ENCODE measurements around the gene AKR1D1. TPM values are rescaled to one million over a fixed set of nuclear protein-coding genes. Genes with fewer than 3 reads are reported as not detected.

AKR1D1 gene
- total RNA-seq, 4 donors from 2014 or later = not detected

DNA sequence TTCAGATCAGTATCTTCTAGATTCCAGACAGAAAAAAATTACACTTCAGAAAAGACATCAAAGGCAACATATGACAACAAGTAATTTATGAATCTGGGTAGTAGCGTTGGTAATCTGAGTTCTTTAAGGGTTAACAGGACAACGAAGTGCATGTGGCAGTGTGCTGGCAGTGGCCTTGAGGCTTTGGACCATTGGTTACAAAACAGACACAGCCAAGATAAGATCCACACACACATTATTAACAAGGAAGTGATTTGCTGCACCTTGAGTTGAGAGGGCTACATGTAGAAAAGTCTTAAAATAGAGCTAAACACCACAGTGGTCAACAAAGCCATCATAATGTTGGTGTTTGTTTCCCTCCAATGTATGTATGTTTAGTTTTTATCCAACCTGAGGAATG lies 40.6 kb downstream of the AKR1D1 start:
- Histone ChIP-seq H3K27me3 (no peaks in the 10 kb centered on the region), H3K9me3 (no peaks in the 10 kb centered on the region), H3K4me1 (no peaks in the 10 kb centered on the region), H3K4me3 (no peak overlapping the region), H3K27ac (no peak overlapping the region), H3K36me3 (no peaks in the 10 kb centered on the region)
- no peak for DNase-seq
- intact Hi-C loops (cut with DNase I; ENCODE audit: low total_unique reads) (no loop called here), in situ Hi-C loops (cut with MboI; ENCODE audit: low pct_ligation_motif_present in 1 of 4, low pct_unique_long_range_greater_than_20kb in 1 of 4, low sequenced_read_pairs in 3 of 4) (no loop called here)
- WGBS, 2 donors (ENCODE audit: low coverage in 1 of 2) = 81 to 94% methylated on average over 2 of the region's 2 CpGs
- TF ChIP-seq, protein P1, sequence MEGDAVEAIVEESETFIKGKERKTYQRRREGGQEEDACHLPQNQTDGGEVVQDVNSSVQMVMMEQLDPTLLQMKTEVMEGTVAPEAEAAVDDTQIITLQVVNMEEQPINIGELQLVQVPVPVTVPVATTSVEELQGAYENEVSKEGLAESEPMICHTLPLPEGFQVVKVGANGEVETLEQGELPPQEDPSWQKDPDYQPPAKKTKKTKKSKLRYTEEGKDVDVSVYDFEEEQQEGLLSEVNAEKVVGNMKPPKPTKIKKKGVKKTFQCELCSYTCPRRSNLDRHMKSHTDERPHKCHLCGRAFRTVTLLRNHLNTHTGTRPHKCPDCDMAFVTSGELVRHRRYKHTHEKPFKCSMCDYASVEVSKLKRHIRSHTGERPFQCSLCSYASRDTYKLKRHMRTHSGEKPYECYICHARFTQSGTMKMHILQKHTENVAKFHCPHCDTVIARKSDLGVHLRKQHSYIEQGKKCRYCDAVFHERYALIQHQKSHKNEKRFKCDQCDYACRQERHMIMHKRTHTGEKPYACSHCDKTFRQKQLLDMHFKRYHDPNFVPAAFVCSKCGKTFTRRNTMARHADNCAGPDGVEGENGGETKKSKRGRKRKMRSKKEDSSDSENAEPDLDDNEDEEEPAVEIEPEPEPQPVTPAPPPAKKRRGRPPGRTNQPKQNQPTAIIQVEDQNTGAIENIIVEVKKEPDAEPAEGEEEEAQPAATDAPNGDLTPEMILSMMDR (IDR thresholded peaks at IDR 0.05) = no peak
- TF ChIP-seq EP300 (IDR thresholded peaks at IDR 0.05; ENCODE audit: low read depth) (no peak), POLR2AphosphoS5 (IDR thresholded peaks at IDR 0.05) (no peak), POLR2A (IDR thresholded peaks at IDR 0.05) (no peak)

DNA sequence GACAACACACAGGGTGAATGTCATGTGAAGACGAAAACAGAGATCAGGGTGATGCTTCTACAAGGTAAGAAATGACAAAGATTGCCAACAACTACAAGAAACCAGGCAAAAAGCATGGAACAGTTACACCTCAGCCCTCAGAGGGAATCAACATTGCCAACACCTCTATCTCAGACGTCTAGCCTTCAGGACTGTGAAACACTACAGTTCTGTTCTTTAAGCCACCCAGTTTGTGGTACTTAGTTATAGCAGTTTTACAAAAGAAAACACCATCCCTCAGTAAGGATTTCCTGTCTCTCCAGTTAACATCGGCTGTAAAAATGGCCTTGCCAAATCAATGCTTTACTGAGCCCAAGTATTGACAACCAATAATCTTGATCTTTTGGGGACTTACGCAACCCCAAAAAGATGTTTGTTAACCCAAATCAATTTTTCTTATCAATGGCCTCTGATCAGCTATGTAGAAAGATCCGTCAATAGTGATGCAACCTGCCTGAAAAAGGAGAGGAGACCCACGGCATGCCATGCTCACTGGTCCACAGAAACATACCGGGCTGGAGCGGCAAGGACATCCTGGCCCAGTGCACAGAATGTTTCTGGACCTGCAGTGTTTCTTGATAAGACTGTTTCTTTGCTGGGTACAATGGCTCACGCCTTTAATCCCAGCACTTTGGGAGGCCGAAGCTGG lies 44.0 kb downstream of the AKR1D1 start:
- no peaks in the 10 kb centered on the region for H3K4me1 ChIP-seq
- no peak overlapping the region for H3K27ac ChIP-seq
- in situ Hi-C loops (cut with MboI; ENCODE audit: low pct_ligation_motif_present in 1 of 4, low pct_unique_long_range_greater_than_20kb in 1 of 4, low sequenced_read_pairs in 3 of 4) = no loop called here
- H3K36me3 ChIP-seq = no peaks in the 10 kb centered on the region
- DNase-seq = no peak
- intact Hi-C loops (cut with DNase I; ENCODE audit: low total_unique reads) = no loop called here
- H3K9me3 ChIP-seq = no peaks in the 10 kb centered on the region
- no peaks in the 10 kb centered on the region for H3K27me3 ChIP-seq
- WGBS, 2 donors (ENCODE audit: low coverage in 1 of 2) = 85 to 87% methylated on average over 7 to 10 of the region's 10 CpGs
- no peak overlapping the region for H3K4me3 ChIP-seq
- TF ChIP-seq, protein P1 (IDR thresholded peaks at IDR 0.05) = no peak
- TF ChIP-seq POLR2A (IDR thresholded peaks at IDR 0.05) (no peak), POLR2AphosphoS5 (IDR thresholded peaks at IDR 0.05) (no peak), EP300 (IDR thresholded peaks at IDR 0.05; ENCODE audit: low read depth) (no peak)

DNA sequence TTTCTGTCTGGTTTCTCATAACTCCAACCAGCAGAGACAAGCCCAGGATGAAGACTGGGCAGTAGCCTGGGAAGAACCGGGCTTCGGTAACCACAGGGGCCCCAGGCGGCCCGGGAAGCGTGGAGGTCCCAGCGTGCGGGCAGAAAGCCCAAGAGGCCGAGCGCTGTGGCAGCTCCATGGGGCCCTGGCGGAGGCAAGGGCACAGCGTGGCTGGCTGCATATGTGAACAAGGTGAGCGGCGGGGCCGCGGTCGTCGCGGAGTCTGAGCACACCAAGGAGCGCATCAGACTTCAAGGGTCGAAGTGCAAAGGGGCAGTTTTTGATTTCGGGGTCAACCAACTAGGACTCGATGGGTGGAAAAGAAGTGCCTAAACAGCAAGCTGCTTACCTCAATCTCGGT lies 45.9 kb downstream of the AKR1D1 start:
- TF ChIP-seq, protein P1 (IDR thresholded peaks at IDR 0.05) = no peak
- no peak for TF ChIP-seq POLR2A (IDR thresholded peaks at IDR 0.05)
- no peak for TF ChIP-seq POLR2AphosphoS5 (IDR thresholded peaks at IDR 0.05)
- TF ChIP-seq EP300 (IDR thresholded peaks at IDR 0.05; ENCODE audit: low read depth) = no peak
- no peak overlapping the region for H3K4me3 ChIP-seq
- in situ Hi-C loops (cut with MboI; ENCODE audit: low pct_ligation_motif_present in 1 of 4, low pct_unique_long_range_greater_than_20kb in 1 of 4, low sequenced_read_pairs in 3 of 4) (no loop called here), intact Hi-C loops (cut with DNase I; ENCODE audit: low total_unique reads) (no loop called here)
- H3K27ac ChIP-seq = no peak overlapping the region
- DNase-seq = no peak
- H3K27me3 ChIP-seq = no peaks in the 10 kb centered on the region
- H3K36me3 ChIP-seq = no peaks in the 10 kb centered on the region
- no peaks in the 10 kb centered on the region for H3K9me3 ChIP-seq
- H3K4me1 ChIP-seq = no peaks in the 10 kb centered on the region
- 94% methylated on average over 23 of the region's 23 CpGs; no CpG with 5 or more reads in 1 of the 2 donors for WGBS, 2 donors (ENCODE audit: low coverage in 1 of 2)

DNA sequence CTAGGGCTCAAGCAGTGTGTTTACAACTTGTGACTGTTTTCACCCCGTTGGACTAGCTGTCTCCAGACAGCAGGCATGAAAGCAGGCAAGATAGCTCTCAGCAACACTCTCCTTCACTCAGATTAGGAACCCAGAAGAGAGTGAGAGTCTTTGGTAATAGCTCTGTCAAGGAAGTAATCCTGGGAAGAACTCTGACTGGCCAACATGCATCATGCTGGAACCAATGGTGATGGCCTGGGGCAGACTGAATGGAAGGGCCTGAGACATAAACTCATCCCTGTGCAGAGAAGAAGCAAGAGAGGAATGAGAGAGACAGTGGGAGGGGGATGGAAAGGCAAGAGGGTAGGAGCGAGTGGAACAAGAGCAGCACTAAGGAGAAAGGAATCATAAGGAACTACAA lies 48.9 kb downstream of the AKR1D1 start:
- in situ Hi-C loops (cut with MboI; ENCODE audit: low pct_ligation_motif_present in 1 of 4, low pct_unique_long_range_greater_than_20kb in 1 of 4, low sequenced_read_pairs in 3 of 4) = no loop called here
- TF ChIP-seq, protein P1 (IDR thresholded peaks at IDR 0.05) = no peak
- TF ChIP-seq POLR2A (IDR thresholded peaks at IDR 0.05) = no peak
- TF ChIP-seq EP300 (IDR thresholded peaks at IDR 0.05; ENCODE audit: low read depth) = no peak
- TF ChIP-seq POLR2AphosphoS5 (IDR thresholded peaks at IDR 0.05) = no peak
- intact Hi-C loops (cut with DNase I; ENCODE audit: low total_unique reads) = no loop called here
- Histone ChIP-seq H3K27me3 (no peaks in the 10 kb centered on the region), H3K36me3 (no peaks in the 10 kb centered on the region), H3K4me3 (no peak overlapping the region), H3K27ac (peak overlapping the region in 1 of 4 donors; percentile 29), H3K9me3 (no peaks in the 10 kb centered on the region), H3K4me1 (no peaks in the 10 kb centered on the region)
- no peak for DNase-seq
- 40 to 64% methylated on average over 1 to 2 of the region's 2 CpGs for WGBS, 2 donors (ENCODE audit: low coverage in 1 of 2)
